Keratinocyte (primary cell): ENCODE results near the gene DNAH11.

ENCODE experiments used
- EZH2 ChIP-seq: IDR thresholded peaks from one replicate; pipeline ENCODE4 v1.6.1; 2012; ENCODE audit warnings: inconsistent platforms, mild to moderate bottlenecking, low read length, moderate library complexity
- TF ChIP-seq, protein P1 (sequence below), 3 experiments: IDR thresholded peaks in 1 of 3; conservative IDR thresholded peaks in 1 of 3; optimal IDR thresholded peaks in 1 of 3; 2 replicates in 2 of 3; 3 replicates in 1 of 3; pipeline versions ENCODE3 to v1.5.1; 2011; ENCODE audit warnings: low read length in 3 of 3, mild to moderate bottlenecking in 3 of 3, moderate library complexity in 2 of 3, control low read depth in 1 of 3, inconsistent platforms in 1 of 3; ENCODE audit not compliant: insufficient read depth in 2 of 3; ENCODE audit errors: extremely low read depth in 1 of 3

DNA sequence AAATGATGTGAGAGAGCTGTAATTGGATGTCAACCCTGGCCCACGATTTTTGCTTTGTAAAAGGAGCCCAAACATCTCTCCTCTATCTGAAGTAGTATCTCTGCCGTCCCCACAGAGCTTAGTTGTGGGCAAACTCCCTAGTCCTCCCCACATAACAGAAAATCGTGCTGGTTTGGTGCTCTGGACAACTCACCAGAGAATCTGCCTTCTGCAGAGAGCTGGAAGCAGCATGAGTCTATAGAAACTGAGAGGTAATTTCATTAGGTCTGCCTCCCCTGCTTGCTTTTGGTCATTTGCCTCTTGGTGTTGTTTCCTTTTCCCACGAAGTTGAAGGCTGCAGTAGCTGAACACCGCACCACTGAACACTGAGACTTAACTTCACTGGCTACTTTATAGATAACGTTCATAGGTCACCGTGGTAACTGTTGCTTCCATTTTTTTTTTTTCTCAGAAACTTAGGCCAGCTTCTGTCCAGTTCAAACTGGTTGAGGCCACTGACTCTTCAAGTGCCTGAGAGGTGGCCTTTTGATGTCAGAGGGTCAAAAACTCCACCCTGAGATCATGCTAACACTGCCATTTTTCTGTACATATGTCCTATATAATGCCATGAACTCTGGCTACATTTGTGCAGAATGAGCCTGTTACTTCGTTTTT is 406.2 kb downstream of the DNAH11 start:
- TF ChIP-seq, protein P1, sequence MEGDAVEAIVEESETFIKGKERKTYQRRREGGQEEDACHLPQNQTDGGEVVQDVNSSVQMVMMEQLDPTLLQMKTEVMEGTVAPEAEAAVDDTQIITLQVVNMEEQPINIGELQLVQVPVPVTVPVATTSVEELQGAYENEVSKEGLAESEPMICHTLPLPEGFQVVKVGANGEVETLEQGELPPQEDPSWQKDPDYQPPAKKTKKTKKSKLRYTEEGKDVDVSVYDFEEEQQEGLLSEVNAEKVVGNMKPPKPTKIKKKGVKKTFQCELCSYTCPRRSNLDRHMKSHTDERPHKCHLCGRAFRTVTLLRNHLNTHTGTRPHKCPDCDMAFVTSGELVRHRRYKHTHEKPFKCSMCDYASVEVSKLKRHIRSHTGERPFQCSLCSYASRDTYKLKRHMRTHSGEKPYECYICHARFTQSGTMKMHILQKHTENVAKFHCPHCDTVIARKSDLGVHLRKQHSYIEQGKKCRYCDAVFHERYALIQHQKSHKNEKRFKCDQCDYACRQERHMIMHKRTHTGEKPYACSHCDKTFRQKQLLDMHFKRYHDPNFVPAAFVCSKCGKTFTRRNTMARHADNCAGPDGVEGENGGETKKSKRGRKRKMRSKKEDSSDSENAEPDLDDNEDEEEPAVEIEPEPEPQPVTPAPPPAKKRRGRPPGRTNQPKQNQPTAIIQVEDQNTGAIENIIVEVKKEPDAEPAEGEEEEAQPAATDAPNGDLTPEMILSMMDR (optimal IDR thresholded peaks at IDR 0.05 in 1 of 3, IDR thresholded peaks at IDR 0.05 in 1 of 3, conservative IDR thresholded peaks at IDR 0.05 in 1 of 3; ENCODE audit: extremely low read depth in 1 of 3, insufficient read depth in 2 of 3, low read length in 3 of 3) = no peak
- TF ChIP-seq EZH2 = no peak
